Measurements from ENCODE around the gene DAAM2.

DAAM2 gene

GRCh38 chr6:39912446-39912845 is 120.3 kb downstream of the DAAM2 start:
- no peak for DNase-seq

- no peak for DNase-seq
These were observed 121.3 kb downstream of the DAAM2 start for GRCh38 chr6:39913391-39913916.

GRCh38 chr6:39914239-39914638 is 122.1 kb downstream of the DAAM2 start:
- no peak for DNase-seq

GRCh38 chr6:39915866-39916265 is 123.7 kb downstream of the DAAM2 start:
- DNase-seq: no peak

DNA sequence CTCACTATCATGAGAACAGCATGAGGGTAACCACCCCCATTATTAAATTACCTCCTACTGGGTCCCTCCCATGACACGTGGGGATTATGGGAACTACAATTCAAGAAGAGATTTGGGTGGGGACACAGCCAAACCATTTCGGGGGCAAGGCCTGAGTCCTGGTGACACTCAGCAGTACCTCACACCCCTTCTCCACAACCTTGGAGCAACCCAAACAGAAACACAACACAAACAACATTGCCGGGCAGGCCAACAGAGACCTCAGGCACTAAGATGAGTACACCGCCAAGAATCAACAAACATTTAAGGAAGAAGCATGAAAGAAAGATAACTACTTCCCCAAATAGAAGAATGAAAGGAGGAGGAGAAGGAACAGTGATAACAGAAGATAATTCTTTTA is 125.2 kb downstream of the DAAM2 start:
- DNase-seq: no peak

GRCh38 chr6:39917981-39918380 is 125.8 kb downstream of the DAAM2 start:
- no peak for DNase-seq

- DNase-seq: no peak
These were observed 126.7 kb downstream of the DAAM2 start for GRCh38 chr6:39918831-39919230.

DNA sequence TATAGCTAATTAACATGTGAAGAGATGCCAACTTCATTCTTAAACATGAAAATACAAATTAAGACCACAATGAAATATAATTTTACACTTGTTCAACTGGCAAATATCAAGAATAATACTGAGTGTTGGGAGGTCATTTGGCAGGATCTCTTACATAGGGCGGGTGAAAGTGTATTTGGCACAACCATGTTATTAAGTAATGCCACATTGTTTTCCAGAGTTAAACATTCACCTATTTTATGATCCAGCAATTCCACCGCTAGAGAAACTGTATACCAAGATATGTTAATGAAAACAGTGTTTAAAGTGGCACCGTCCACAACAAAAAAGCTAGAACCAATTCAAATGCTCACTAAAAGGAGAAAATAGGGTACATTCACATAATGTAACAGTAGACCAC is 128.0 kb downstream of the DAAM2 start:
- DNase-seq: no peak

DNA sequence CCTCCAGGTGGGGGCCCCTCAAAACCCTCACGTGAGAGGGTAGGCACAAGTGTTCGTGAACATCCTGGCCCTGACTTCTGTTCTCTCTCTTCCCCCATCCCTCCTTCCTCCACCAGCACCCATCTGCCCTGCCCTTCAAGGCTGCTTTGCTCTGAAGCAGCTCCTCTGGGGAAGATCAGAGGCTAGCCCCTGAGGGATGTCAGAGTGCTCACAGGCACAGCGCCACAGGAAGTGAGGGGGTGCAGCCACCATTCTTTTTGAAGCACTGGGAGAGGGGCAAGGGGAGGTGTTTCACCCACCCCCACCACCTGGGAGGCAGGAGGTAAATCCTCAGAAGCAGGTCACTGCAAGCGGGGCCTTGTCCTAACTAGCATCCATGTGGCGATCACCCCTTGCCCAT is 130.6 kb downstream of the DAAM2 start:
- DNase-seq: no peak

DNA sequence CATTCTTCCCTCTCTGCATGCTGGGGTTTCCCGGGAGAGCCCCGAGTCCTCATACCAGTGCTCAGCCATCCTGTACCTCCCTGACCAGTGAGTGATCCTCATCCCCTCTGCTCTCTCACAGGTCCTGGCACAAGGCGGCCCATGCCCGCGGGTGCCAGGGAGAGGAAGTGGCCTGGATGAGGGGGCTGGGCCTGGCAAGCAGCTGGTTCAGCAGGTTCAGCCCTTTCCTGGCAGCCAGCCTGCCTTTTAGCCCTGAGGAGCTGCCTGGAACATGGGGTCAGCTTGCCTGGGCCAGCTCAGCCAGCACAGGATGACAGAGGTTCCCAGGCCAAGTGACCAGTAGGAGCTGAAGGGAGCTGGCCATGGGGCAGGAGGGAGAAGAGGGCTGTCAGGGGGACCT is 131.2 kb downstream of the DAAM2 start:
- no peak for DNase-seq

DNA sequence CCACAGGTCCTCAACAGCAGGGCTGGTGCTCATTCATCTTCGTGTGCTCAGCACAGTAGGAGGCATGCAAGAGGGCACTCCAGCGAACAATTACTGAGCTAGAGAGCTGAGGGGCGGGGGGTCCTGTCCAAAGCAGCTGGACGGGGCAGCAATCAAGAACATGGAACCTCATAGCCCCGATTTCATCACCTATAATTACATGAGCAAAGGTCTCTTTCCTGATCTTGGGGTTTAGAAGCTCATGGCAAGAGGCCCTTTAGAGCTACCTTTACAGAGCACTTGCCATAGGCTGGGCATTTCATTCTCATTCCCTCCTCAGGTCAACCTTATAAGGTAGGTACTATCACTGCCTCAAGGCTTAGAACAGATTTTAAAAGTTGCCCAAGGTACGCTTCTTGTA is 131.7 kb downstream of the DAAM2 start:
- no peak for DNase-seq

- no peak for DNase-seq
These were observed 132.1 kb downstream of the DAAM2 start for GRCh38 chr6:39924283-39924682.

- DNase-seq: no peak
These were observed 133.2 kb downstream of the DAAM2 start for GRCh38 chr6:39925191-39925930.

DNA sequence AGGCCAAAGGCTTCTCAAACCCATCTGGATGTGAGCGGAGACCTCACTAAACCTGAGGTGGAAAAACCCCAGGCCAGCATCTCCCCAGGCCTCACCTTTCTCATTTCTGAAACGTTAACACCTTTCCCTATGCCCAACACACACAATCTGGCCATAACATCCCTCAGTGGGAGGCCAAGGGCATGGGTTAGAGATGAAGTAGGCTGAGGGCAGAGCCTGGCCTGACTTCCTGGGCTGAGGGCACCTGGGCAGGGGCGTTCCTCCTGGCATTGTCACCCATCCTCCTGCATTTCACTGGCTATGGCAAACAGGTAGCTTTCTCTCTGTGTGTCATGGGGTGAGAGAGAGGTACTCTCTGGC is 133.7 kb downstream of the DAAM2 start:
- DNase-seq: no peak

DNA sequence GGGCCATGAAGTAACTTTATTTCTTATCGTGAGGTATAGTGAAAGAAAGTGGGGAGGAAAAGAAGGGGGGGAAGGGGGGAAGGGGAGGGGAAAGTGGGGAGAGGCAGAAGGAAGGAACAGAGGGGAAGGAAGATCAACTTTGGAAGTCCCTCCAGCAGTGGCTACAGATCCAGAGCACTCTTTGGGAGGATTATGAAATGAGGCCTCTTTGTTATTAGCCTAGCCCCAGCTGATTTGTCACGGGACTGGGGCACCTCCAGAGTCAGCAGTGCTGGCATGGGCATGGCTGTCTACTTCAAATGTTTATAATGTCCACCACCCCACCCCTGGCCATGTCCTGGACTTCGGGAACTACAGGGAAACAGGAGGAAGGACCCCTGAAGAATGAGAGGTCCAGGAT is 134.5 kb downstream of the DAAM2 start:
- no peak for DNase-seq

- no peak for DNase-seq
These were observed 135.0 kb downstream of the DAAM2 start for GRCh38 chr6:39927159-39927558.

DNA sequence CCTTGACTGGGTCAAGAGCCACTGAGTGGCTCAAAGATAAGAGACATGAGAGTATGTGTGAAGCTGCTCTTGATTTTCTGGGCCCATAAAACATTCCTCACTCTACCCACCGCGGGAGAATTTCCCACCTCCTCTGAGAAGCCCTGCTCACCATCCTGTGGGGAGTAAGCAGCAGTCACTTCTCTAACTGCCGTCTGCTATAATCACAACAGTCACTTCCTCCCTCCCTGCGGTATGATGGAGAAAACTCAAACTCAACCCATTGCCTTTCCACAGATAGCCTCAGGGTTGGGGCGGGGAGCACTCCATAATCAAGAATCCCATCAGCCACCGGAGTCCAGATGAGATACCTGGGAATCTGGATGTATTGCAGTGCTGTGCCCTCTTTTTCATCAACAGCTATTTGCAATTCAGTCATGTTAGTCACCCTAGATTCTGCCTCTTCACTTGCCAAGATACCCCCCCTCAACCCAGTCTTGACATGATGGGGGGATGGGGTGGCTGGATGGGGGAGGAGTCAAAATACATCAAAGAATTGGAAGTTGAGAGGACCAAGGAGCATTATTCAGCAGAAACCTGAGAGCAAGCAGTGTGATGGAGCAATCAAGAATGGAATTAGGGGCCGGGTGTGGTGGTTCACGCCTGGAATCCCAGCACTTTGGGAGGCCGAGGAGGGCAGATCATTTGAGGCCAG is 137.0 kb downstream of the DAAM2 start:
- DNase-seq: no peak

DNA sequence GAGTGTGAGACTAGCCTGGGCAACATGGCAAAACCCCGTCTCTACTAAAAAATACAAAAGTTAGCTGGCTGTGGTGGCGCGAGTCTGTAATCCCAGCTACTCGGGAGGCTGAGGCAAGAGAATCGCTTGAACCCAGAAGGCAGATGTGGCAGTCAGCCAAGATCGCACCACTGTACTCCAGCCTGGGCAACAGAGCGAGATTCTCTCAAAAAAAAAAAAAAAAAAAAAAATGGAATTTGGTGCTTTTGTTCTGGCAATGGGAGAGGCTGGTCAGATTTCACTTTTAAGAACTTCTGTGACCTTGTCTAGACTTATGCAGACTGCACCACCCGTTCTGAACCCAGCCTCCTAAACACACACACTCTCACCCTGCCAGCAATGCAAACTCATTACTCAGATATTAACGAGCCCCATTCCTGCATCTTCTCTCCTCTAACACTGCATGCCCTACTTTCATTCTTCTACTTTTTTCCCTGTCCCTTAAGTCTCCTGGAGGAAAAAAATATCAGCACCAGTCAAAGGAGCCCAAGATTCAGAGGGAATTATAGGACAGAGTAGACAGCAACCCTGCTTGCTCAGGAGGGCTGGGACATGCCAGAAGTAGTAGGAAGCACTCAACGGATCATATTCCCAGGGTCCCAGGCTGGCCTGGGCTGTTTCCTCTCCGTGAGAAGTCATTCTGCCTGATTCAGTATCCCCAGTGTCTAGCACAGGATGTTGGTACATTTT is 137.7 kb downstream of the DAAM2 start:
- no peak for DNase-seq

DNA sequence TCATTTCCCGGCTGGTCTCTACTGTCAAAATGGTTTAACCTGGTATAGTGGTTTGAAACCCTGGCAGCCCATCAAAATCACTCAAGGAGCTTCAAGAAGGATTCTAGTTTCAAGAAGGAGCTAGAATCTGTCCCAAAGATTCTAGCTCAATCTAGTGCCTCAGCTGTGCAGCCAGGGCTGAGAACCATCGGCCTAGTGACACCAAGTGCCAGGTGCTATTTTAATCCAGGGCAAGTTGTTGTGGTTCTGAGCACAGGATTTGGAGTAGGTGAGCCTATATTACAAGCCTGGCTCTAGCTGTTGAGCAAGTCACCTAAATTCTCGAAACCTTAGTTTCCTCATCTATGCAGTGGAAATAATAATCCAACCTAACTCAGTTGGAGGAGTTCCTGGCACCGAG is 138.4 kb downstream of the DAAM2 start:
- no peak for DNase-seq

DNA sequence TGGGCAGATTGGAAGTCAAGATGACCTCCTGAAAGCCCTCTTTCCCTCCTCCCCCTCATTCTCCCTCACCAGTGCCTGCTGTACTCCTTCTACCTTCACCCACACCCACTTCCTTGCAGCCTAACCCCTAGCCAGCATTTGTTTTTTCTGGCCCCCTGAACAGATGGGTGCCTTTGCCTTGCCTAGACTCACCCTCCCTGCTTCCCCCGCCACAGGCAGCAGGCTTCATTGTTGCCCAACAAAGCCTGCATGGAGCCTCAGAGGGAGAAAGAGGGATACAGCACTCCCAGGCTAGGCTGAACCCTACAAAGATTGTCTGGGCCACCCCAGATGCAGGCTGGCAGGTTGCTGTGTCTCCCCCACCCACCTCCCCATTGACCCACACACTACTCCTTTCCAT is 139.4 kb downstream of the DAAM2 start:
- DNase-seq: no peak

DNA sequence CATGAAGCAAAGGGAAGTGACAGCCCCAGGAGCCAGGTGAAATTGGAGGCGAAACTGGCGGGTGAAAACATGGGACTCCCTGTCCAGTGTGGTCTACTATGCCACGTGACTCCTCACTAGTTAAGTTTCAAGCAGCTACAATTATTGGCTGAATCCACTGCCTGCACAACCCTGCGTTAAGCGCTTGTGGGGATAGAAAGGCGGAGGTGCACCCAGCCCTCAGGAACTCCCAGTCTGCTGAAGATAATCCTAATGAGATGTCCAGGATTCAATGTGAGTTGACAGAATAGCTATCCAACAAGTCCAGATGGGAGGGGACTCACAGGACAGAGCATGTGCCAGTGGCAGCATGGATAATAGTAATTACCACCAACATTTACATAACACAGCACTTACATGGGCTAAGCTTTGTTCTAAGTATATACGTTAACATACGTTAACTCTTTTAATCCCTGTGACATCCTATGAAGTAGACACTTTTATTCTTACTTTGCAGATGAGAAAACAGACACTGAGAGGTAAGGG is 140.3 kb downstream of the DAAM2 start:
- DNase-seq: no peak

DNA sequence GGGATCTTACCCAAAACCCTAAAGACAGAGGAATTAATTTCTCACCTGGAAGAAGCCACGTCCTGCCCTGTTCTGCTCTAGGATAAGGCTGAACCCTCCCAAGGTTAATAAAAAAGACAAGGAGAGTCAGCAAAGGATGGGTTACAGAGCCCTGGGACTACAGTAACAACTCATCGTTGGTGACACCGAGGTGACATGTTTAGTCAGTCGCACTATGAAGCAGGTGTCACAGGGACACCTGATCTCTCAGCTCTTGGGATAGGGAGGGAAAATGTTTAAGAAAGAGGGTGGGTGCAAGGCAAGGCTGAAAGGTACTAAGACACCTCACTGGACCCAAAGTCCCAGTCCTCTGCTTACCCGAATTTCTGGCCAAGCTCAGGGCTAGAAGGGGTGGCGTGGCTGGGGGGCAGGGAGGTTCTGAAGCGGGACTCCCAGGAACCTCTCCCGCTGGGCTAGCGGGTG is 141.5 kb downstream of the DAAM2 start:
- DNase-seq: no peak

DNA sequence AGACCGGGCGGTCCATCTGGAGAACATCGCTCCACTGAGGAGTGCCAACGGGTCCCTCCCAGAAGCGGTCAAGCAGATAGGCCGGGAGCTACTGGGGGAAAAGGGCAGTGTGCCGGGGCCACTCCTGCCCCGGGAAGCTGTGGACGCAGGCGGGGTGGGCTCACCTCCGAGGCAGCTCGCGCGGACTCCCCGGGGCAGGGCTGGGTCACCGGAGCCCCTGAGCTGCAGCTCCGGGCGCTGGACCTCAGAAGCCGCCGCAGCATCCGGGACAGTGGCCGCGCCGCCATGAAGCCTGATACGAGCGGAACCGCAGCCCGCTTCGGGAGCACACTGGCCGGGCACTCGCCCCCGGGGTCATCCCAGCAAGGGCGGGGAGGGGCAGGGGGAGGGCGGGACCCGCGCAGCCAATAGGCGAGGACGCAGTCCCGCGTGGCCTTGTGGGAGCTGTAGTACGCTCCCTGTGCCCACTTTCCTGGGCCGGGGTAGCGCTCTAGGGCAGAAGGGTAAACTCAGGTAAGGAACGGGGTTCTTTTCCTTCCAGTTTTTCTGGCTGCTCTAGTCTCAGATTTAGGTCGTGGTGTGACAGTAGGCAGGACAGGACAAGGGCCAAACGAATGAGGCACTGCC is 142.1 kb downstream of the DAAM2 start, which contains the start of gene MOCS1:
TSS of gene MOCS1 (minus strand) at position 332 of the 627 bp plus-strand sequence. CDS start at position 287, 45 bp downstream.
- no peak for DNase-seq

All from KG1 (cell line).